Coronary artery (tissue), 2 donors: Measurements from ENCODE around the gene IL20RA.

Experiments
- DNase-seq: peaks from one replicate; pipeline ENCODE4 v3.0.0-alpha.2; 2017; ENCODE audit warnings: low spot score
- H3K27ac ChIP-seq, 2 donors: fragments of 200-600 bp; sonication (generic); one replicate each; pipeline ENCODE4 v1.5.1; 2016 to 2019
- H3K4me3 ChIP-seq: fragments of 200-600 bp; sonication (generic); 2 replicates; pipeline ENCODE4 v1.5.1; 2016; ENCODE audit warnings: mild to moderate bottlenecking, moderate library complexity
- CTCF ChIP-seq: fragments of 200-600 bp; sonication (generic); IDR thresholded peaks from one replicate; pipeline ENCODE4 v1.5.1; 2019; ENCODE audit warnings: antibody characterized with exemption

IL20RA gene

GRCh38 chr6:137017081-137017480 lies 27.7 kb downstream of the IL20RA start:
- no peak overlapping the region for H3K27ac ChIP-seq

GRCh38 chr6:137016356-137016755 lies 28.4 kb downstream of the IL20RA start:
- Histone ChIP-seq H3K27ac (no peak overlapping the region), H3K4me3 (no peak overlapping the region)
- TF ChIP-seq CTCF = no peak
- no peak for DNase-seq

More at GRCh38 chr6:137017081-137017480, 27.7 kb downstream of the IL20RA start:
- no peak for DNase-seq
- no peak overlapping the region for H3K4me3 ChIP-seq
- no peak for TF ChIP-seq CTCF

DNA sequence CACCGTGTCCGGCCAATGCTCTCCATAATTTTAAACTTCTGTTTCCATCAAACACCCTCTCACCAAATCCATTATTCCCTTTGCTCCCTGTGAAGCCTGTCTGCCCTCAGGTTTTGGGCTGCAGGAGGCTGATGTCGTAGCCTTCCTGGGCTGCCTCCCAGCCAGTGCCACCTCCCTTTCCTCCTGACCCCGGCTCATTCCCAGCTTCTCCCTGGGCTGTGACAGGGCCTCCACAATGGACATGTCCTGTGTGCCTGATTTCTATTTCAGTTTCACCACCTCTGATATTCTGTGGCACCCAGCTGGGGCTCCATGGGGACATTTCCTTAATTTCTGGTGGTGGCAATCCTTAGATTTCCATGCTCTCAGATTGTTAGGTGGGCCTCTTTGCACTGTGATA lies 28.8 kb downstream of the IL20RA start:
- no peak for DNase-seq
- no peak overlapping the region for H3K4me3 ChIP-seq
- TF ChIP-seq CTCF = no peak
- H3K27ac ChIP-seq = no peak overlapping the region

- H3K4me3 ChIP-seq = no peak overlapping the region
- no peak for DNase-seq
- TF ChIP-seq CTCF = no peak
- no peak overlapping the region for H3K27ac ChIP-seq
Measured at GRCh38 chr6:137013738-137014602, 30.8 kb downstream of the IL20RA start.

DNA sequence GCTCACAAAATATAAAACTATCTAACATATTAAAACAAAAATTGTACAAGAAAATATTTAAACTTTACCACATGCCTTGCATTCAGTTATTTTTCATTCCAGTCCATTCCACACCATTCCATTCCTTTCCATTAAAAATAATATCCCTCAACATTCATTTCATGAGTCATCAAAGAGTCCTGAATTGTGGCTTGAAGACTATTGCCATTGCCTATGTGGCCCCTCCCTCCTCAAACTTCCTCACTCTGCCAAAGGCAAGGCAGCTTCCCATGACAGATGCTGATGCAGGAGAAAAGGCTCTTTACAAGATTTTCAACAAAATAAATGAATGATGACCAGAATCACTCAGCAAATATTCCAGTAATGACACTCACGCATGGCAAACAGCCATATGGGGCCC lies 31.7 kb downstream of the IL20RA start:
- H3K4me3 ChIP-seq = no peak overlapping the region
- H3K27ac ChIP-seq = no peak overlapping the region
- no peak for DNase-seq
- no peak for TF ChIP-seq CTCF

DNA sequence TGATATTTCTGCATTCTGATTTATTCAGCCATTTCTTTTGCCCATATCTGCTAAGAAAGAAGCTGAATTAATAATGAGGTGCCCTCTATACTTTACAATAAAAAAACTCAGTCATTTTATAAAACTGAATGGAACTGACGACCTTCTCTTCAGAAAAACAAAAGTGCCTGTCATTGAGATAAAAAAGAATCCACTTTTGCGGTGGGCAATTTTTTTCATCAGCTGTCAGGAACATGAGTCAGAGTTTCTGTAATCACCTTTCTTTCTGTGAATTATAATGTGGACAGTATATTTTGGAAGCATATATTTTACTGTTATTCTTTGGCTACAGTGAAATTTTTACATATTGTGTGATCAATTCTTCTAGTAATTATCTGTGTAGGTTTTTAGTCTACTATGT lies 33.4 kb downstream of the IL20RA start:
- no peak for DNase-seq
- no peak overlapping the region for H3K4me3 ChIP-seq
- TF ChIP-seq CTCF = no peak
- no peak overlapping the region for H3K27ac ChIP-seq

GRCh38 chr6:137010128-137010718 lies 34.5 kb downstream of the IL20RA start:
- no peak for TF ChIP-seq CTCF
- no peak overlapping the region for H3K27ac ChIP-seq
- H3K4me3 ChIP-seq = no peak overlapping the region
- DNase-seq = no peak
